Posterior cingulate gyrus (tissue), 11 donors: ENCODE measurements around the gene LRP1B.

Experiments used
- DNase-seq, 10 donors: peaks; one replicate each; pipeline versions ENCODE4 v3.0.0 to v3.0.0-alpha.2; 2020 to 2021; ENCODE audit warnings: mixed read lengths in 3 of 10
- intact Hi-C: fragments of 100-400 bp; cut with DNase I; formaldehyde crosslinking; loops from one replicate; pipeline ENCODE4 v1.15.1; 2023

LRP1B gene

DNA sequence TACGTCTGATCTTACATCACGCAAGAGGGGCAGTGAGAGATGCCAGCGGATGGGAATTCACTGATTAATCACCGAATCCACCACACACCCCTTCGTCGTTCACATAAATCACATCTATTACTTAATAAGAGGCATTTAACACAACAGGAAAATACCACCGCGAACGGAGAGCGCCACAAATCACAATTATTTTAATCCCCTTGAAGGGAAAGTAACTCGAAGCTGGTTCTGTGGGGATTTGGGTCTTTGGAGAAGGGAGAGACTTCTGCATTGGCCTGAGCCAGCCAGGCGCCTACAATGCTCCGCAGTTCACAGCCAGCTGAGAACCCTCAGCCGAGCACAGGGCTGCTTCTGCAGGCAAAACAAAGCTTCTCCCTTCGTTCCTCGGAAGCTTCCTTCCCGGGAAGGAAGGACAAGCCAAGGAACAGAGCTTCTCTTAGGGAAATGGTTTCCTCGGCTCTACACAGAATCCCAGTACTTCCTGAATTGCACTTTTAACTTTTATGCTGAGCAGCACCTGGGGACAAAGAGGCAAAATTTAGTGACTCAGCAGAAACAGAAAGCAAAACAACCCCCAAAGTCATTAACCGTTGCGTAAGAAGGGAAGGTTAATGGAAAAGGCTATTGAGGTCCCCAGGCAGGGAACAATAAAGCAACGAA is at the start of gene LRP1B:
Gene LRP1B (minus strand): TSS at position 7 of the 660 bp plus-strand sequence. CDS start 287 bp downstream, outside the sequence.
- peak in 8 of 10 donors; percentile 37 to 91 (median 54) for DNase-seq
- intact Hi-C loops: no loop called here

DNA sequence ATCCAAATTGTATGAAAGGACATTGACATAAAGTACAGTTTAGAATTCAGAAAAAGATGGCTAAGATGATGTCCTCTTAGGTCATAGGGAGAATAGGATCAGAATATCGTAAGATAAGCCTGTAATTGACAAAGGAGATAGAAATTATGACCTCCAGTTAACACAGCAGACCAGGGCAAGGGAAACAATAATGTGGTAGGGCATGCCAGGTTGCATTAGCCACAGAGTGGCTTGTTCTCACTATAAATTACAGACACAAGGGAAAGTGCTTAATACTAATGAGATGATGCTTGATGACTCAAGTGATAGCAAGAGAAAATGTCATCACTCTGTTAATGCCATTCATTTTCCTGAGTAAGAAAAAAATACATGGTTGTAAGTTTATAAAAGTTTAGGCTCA is 48.9 kb upstream of the LRP1B start:
- intact Hi-C loops: no loop called here

DNA sequence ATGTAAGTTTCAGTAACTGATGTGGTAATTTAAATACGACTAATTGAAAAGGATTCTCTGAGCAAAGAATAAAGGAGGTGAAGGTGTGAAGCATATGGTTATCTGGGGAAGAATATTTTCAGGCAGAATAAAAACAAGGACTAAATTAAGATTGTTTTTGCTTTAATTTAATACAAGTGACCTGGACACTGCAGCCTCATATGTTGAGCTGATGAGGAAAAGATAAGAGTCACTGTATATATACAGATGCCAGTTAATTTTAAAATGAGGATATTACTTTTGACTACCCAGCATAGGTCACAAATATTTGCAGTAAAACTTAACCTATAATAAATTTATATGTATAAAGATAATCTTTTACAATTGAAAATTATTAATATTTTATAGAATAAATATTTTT is 47.8 kb upstream of the LRP1B start:
- DNase-seq: no peak
- intact Hi-C loops: no loop called here

More for the DNA sequence above, 48.9 kb upstream of the LRP1B start:
- DNase-seq: no peak

DNA sequence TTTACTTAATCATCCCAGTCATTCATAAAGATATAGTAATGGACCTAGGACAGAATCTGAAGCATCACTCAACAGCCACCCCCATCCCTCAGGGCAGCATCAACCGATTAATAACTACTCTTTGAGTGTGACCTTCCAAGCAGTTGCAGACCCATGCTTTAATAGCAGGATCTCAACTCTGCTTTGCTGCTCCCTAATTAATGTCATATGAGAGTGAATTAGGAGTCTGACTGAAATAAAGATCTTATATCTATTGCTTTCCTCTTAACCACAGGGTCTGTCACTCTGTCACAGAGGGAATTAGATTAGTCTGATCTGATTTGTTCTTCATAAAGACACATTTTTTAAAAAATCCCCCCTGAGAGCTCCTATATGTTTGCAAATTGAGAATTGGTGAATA is 46.1 kb upstream of the LRP1B start:
- intact Hi-C loops: no loop called here
- DNase-seq: no peak

DNA sequence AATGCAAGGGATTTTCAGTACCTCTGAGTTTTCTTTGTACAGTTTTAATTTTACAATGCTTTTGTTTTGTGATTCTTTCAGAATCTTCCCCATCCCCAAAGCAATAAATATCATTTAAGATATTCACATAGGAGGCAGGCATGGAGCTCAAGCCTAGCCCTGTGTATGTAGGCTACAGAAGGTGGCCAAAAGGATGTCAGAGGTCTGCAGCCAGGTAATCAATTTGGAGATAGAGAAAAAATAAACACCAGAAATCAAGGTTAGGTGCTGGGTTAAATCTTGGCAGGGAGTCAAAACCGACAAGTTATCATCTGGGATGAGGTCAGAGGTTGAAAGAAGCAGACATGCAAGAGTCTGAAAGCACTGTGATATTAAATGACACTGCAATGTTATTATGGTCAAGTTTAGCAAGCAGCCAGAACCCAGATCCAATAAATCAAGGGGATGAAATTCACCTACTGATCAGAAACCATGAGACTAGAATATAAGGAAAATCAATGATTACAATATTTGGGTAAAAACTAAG is 45.1 kb upstream of the LRP1B start:
- intact Hi-C loops: no loop called here

DNA sequence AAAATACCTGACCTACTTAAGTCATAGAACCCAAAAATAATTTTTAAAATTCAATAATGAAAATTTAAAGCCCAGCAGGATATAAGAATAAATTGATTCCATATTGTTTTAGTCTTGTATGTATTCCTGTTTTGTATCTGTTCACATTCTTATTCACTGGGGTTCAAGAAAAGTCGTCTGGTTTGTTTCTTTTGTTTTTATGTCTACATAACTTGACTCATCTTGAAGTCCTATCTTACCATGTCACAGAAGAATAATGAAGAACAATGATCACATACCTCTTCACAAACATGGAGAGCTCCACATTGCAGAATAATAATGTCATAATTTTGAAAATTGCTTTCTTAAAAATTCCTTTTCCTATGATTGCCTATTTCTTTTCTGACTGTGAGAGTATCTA is 43.4 kb upstream of the LRP1B start:
- intact Hi-C loops: no loop called here
- DNase-seq: no peak

More for the DNA sequence above, 45.1 kb upstream of the LRP1B start:
- DNase-seq: no peak

DNA sequence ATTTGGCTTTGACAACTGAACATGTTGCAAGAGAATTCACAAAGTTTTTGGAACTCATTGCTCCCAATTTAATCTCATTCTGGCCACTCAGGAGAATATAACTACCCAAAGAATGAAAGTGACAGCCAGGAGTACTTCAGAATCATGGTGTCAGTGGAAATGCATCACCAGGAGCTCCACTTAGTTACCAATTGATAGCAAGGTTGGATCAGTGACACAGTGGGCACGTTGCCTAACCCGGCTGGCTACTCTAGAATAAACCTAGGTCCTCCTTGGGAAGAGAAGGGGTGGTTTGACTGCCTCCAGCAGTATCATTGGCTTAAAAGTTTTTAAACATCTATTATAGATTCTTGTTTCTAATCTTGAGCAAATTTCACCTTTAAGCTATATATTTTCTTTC is 40.0 kb upstream of the LRP1B start:
- DNase-seq: no peak
- intact Hi-C loops: no loop called here

DNA sequence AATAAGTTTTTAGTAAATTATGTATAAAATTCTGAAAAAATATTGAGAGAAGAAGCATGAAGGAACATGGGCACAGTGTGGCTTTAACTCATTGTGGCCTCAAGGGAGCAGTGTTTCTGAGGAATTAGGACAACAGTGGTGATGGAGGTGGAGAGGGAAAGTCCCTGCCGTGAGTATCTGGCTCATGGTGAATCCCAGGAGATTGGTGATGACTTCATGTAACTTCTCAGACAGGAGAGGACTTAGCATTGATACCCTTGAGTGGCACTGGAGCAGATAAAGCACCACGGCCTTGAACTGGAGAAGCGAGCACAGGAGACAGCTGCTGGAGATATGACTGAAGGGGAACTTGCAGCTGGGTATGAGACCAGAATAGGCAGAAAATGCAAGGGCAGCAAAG is 35.0 kb upstream of the LRP1B start:
- intact Hi-C loops: no loop called here

DNA sequence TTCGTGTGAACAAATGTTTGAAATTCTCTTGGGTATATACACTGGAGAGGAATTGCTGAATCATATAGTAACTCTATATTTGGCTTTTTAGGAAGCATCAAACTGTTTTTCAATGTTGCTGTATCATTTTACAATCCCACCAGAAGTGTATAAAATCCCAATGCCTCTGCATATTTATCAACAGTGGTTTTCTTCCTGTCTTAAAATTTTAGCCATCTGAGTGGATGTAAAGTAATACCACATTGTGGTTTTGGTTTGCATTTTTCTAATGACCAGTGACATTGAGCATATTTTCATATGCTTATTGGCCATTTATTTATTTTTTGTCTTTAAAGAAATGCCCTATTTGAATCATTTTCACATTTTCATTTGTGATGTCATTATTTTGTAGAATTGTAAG is 22.8 kb upstream of the LRP1B start:
- intact Hi-C loops: no loop called here
- DNase-seq: no peak

More for the DNA sequence above, 35.0 kb upstream of the LRP1B start:
- no peak for DNase-seq

DNA sequence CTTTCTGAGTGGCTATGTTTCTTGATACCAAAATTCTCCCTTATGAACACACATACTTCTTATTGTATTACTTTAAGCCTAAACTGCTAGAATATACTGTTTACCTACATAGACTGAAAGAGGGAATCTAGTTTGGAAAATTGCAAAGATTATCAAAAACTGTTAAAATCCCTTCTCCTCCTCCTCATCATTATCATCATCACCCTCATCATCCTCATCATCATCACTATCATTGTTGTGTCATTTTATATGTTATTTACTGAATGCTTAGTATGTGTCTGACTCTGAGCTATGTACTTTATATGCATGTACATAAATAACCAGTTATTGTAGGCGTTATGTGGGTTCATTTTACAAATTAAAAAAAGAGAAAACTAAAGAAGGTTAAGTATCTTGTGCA is 19.6 kb upstream of the LRP1B start:
- DNase-seq: no peak
- intact Hi-C loops: no loop called here

DNA sequence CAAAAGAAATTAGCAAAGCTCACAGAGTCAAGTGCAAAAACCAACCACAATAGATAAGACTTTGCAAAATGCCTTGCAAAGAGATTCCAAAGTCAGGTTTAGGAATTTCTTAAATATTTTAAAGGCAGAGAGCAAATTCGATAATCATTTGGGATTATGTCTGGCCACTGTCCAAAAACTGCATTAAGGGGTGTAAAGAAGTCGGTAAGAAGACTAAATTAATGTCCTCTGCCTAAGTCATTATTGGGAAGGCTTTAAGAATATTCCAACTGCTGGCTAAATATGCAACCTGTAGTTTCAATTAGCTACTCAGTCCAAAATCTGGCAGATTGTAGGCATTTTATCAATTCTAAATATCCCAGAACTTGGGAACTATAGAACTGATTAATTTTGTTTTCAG is 13.7 kb upstream of the LRP1B start:
- intact Hi-C loops: no loop called here
- no peak for DNase-seq

DNA sequence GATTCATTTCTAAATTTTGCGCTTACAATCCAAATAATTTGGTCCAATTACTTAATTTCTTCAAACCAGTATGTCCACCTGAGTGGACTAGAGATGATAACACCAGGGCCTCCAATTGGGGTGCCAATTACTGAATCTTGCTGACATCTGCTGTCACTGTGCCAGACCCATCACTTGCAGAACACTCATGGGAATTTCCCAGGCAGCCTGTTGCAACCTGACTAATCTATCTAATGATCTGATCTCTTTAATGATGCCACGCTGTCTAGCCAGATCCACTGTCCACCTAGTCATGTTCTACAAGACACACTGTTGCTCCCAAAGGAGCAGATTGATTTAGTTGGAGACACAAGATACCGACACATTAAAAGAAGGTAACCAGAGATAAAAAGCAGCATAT is 11.8 kb upstream of the LRP1B start:
- intact Hi-C loops: no loop called here
- DNase-seq: no peak

DNA sequence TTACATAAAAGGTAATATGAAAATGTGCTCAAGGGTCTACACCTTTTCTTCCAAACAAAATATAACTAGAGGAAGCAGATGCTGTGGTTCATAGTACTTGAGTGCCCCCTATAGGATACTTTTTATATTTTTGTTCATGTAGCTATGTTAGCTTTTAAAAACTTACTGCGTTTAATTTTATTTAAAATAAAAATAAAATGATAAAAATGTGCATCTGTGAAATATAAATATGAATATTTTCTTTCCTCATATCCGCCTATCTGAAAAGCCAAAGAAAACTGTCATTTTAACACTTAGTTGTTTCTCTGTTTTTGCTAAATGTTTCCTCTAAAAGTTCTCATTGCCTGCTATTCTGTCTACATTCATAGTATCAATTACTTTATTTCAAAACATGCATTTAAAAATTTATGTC is 9.6 kb upstream of the LRP1B start:
- intact Hi-C loops: no loop called here
- no peak for DNase-seq

DNA sequence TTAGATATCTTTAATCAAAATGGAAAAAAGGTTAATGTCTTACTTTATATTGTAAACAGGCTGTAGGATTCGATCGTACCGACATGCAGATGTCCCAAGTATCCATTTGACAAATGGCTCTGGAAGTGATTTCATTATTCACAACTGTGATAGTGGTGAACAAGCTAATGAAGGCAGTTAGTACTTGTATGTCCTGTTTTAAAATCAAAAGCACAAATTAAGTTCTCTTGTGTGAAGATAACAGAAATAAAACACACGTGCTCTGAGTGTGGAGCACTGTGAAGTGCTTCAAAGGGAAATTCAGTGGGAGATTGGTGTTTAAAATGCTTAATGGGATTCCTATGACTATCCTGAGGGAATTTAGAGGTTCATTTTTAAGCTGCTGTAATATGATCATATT is 8.6 kb upstream of the LRP1B start:
- DNase-seq: no peak
- intact Hi-C loops: no loop called here

DNA sequence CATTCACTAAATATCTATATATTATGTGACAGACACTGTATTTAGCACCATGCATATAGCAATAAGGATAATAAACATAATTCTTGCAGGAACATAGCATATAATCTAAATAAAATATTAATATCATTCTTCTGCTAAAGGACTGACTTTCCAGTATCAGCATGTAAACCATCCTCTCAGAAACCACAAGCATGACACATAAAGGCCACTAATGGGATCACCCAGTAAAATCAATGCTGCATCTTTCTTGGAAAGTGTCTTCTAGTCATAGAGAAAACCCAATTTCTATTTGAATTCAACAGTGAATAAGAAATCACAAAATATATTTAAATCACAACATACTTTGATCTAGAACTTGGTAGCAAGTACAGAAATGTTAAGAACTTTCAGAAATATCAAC is 5.8 kb upstream of the LRP1B start:
- no peak for DNase-seq
- intact Hi-C loops: no loop called here

DNA sequence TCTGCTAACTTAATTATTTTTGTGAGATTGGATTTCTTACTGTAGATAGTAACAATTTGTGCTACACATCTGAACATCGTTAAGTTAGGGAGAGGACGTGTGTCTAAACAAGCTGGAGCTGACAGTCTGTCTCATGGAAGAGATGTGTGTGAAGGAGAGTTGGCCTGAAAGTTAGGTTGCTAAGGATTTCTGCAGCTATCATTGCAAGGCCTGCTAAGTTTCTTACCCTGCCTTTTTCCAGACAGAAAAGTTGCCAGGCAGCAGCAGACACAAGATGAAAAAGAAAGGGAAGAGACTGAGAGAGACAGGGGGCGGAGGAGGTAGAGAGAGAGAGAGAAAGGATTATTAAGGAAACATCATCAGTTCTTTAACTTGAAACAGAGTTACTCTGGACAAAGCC is 4.1 kb upstream of the LRP1B start:
- intact Hi-C loops: no loop called here
- DNase-seq: no peak

DNA sequence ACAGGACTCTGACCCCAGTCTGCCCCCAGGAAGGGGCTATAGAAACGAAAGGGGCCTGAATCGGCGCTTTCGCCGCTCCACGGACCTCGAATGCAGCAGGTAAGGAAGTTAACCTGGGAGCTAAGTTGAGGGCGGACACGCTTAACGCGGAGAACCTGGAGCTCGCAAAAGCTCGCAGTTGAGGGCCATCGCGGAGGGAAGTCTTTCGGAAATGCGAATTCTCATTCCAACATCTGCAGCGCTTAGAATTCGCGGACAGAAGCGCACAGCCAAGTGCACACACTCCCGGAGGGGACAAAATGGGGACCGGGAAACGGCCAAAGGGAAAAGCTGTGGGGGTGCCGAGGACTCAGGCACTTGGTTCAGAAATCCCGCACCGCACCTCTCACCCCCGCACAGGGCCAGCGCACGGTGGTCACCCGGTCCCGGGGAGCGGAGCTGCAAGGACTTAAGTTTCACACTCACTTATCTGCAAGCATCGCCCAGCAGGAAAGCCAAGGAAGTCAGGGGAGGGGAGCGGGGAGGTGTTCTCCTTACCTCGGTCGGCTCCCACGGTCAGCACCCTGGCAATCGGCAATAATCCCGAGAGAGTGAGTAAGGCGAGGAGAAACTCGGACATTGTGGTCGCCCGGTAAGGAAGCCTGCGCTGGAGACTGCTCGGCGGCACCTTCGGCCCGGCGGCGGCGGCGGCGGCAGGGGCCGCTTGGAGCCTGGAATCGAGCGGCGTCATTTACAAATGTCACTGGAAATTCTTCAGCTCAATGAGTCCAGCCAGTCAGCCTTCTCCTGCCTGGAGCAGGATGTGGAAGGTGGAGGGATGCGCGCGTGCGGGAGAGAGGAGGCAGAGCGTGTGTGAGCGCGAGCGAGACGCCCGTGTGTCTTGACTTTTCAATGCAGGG is 456 bp downstream of the LRP1B start:
- intact Hi-C loops: no loop called here
- peak; percentile 41 to 93 (median 58) for DNase-seq

DNA sequence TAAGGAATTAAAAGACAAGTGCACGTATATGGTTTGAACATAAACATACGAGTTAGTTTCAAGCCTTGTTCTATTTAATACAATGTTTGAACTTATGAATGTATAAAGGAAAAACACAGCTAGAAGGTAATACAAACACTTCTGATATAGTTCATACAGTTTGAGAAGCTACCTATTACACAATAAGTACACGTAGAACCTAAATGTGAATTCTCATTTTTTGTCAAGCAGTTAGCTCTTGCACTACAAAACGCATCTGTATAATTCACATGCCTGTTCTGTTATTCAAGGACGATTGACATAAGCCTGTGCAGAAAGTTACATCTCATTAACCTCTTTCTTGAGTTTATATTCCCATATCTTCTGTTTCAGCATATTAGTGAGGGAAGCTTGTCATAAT is 2.7 kb downstream of the LRP1B start:
- intact Hi-C loops: no loop called here
- DNase-seq: no peak

DNA sequence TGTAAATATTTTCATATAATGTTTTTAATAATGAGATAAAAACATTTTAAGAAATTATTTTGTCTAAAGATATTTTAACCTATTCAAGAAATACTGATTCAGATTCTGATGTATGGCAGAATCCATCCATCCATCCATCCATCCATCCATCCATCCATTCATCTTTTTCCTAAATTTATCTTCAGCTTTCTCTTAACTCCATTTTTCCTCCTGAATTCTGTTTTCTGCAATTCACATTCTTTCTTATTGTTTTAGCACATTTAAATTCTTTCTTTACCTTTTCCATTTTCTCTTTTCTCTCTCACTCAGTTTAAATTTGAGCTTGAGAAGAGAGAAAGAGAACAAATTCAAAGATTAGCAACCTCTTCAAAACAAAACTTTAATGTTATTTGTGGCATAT is 3.6 kb downstream of the LRP1B start:
- DNase-seq: no peak
- intact Hi-C loops: no loop called here

DNA sequence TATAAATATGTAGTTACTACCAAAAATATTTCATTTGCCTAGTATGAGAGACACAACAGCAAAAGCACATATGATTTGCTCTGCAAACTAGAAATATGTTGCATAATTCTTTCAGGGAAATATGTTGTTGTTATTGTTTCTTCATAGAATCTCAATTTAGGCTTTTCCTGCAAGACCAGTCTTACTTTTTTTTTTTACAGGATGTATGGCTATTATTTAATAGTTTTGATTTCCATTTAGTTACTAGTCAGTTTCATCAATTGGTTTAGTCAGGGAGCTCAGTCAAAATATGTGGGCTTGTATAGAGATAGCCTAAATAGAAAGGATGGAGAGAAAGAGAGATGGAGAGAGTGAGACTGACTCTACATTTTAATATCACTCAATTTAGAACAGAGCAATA is 6.1 kb downstream of the LRP1B start:
- intact Hi-C loops: no loop called here
- no peak for DNase-seq

DNA sequence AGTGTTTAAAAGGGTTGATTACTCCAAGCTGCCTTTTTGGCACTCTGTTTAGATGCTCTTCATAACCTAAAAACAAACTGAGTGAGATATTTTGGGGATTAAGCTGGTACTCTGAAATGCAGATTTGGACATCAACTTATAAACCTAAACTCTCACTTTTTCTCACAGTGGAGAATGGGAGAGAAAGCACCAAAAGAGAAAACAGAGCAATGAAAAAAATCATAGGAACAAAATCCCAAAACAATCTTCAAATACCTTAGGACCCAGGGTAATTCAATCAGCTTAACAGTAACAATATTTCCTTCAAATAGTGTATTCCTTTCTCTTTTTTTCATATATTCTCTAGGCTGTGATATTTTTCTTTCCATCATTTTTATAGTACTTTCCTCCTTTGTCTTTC is 11.5 kb downstream of the LRP1B start:
- intact Hi-C loops: no loop called here
- no peak for DNase-seq

DNA sequence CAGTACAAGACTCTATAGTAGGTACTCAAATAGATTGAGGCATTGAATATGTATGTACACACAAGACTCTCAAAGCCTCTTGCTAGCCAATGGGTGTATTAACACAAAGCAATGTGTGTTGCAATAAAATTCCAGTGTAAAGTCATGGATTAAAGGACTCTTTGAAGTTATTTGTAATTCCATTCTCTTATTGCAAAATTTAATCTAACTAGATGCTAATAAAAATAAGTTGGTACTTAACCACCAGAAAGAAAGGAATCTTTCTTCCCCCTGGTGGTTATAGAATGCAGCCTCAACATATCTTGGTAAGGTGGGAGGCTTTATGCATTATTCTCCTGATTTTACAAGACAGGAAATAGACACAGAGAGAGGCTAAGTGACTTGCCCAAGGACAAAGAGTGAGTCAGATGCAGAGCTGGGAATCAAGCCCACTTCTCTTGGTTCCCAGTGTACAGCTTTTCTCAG is 18.0 kb downstream of the LRP1B start:
- intact Hi-C loops: no loop called here
- peak in 2 of 10 donors; percentile 16 to 20 for DNase-seq
